ENCODE results near the gene TULP3.

TULP3 gene

DNA sequence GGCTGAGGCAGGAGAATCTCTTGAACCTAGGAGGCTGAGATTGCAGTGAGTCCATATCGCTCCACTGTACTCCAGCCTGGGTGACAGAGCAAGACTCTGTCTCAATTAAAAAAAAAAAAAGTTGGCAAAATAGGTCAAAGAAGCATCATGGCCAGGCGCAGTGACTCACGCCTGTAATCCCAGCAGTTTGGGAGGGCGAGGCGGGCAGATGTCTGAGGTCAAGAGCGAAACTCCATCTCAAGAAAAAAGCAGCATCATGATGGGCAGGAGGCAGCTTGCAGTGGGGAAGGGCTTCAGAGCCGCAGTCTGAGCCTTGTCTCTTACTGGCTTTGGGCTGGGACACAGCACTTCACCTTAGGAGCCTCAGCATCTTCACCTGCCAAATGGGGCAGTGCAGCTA lies 89.9 kb downstream of the TULP3 start:
- TF ChIP-seq CTCF (IDR thresholded peaks at IDR 0.05; ENCODE audit: borderline replicate concordance, control extremely low read depth, extremely low read depth, insufficient read depth, missing control alignments): no peak
- in situ Hi-C loops (cut with MboI; ENCODE audit: low sequenced_read_pairs, unreplicated experiment): no loop called here
- DNase-seq (ENCODE audit: low spot score): no peak

DNA sequence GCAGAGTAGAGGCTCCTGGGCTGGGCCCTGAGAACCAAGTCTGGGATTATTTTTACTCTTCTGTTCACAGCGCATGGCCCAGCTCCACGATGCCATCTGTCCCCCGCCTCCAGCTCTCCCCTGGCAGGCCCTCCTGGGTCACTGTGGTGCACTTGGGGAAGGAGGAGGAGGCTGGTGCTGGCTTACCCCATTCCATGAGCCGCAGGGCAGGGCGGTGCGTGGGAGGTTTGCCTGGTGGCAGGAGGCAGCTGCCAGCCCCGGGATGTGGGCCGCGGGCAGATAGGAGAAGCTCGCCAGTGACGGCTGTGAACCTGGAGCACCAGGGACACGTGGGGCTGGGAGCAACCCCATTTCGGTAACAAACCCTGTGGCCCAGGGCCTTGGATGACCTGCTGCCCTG lies 91.7 kb downstream of the TULP3 start:
- no peak for TF ChIP-seq CTCF (IDR thresholded peaks at IDR 0.05; ENCODE audit: borderline replicate concordance, control extremely low read depth, extremely low read depth, insufficient read depth, missing control alignments)
- in situ Hi-C loops (cut with MboI; ENCODE audit: low sequenced_read_pairs, unreplicated experiment): no loop called here
- DNase-seq (ENCODE audit: low spot score): no peak

GRCh38 chr12:2984249-2984648 lies 93.6 kb downstream of the TULP3 start:
- in situ Hi-C loops (cut with MboI; ENCODE audit: low sequenced_read_pairs, unreplicated experiment): no loop called here
- DNase-seq (ENCODE audit: low spot score): no peak
- no peak for TF ChIP-seq CTCF (IDR thresholded peaks at IDR 0.05; ENCODE audit: borderline replicate concordance, control extremely low read depth, extremely low read depth, insufficient read depth, missing control alignments)

GRCh38 chr12:2984698-2985097 lies 94.0 kb downstream of the TULP3 start:
- TF ChIP-seq CTCF (IDR thresholded peaks at IDR 0.05; ENCODE audit: borderline replicate concordance, control extremely low read depth, extremely low read depth, insufficient read depth, missing control alignments): no peak
- in situ Hi-C loops (cut with MboI; ENCODE audit: low sequenced_read_pairs, unreplicated experiment): no loop called here
- DNase-seq (ENCODE audit: low spot score): no peak

- DNase-seq (ENCODE audit: low spot score): no peak
- TF ChIP-seq CTCF (IDR thresholded peaks at IDR 0.05; ENCODE audit: borderline replicate concordance, control extremely low read depth, extremely low read depth, insufficient read depth, missing control alignments): no peak
- in situ Hi-C loops (cut with MboI; ENCODE audit: low sequenced_read_pairs, unreplicated experiment): no loop called here
These were observed 96.2 kb downstream of the TULP3 start for GRCh38 chr12:2986876-2987275.

GRCh38 chr12:2988494-2988893 lies 97.8 kb downstream of the TULP3 start:
- DNase-seq (ENCODE audit: low spot score): no peak
- in situ Hi-C loops (cut with MboI; ENCODE audit: low sequenced_read_pairs, unreplicated experiment): no loop called here
- no peak for TF ChIP-seq CTCF (IDR thresholded peaks at IDR 0.05; ENCODE audit: borderline replicate concordance, control extremely low read depth, extremely low read depth, insufficient read depth, missing control alignments)
